ENCODE measurements around the gene HAPSTR1.
"Not testable (repeated sequence)": the region's sequence is repeated elsewhere in the genome, so short reads cannot be mapped to it uniquely, and the experiment has no call there.

HAPSTR1 gene

DNA sequence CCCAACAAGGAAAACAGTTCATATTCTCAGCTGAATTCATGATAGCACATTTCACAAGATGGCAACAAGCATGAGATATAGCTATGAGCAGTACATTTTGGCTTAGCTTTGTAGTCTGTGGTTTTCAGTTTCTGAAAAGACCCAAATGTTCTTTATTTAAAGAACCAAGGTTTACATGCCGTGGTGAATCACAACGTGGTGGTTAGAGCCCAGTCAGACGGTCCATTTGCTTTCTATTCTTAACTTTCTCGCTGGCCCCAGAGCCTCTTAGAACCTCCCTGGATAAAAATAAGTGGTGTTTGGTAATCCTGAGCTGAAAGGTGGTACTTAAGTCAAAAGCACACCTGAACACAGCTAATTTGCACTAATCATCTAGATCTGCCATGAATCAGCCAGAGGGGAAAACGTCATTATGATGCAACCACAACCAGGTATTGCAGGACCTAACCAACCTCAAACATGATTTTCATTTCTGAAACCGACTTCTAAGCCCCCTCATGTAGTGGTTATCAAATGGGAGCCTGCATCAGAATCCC is 18.6 kb upstream of the HAPSTR1 start:
- Histone ChIP-seq H3K9me3 (no peaks in the 10 kb centered on the region), H3K4me1 (no peaks in the 10 kb centered on the region), H3K27me3 (peaks cover 0 to 4% of the 10 kb centered on the region in 2 donors), H3K27ac (no peak overlapping the region), H3K4me3 (no peak overlapping the region), H3K36me3 (no peaks in the 10 kb centered on the region)
- intact Hi-C loops (cut with DNase I; ENCODE audit: low total_unique reads), result no loop called here
- no peak for DNase-seq
- TF ChIP-seq, protein P1, sequence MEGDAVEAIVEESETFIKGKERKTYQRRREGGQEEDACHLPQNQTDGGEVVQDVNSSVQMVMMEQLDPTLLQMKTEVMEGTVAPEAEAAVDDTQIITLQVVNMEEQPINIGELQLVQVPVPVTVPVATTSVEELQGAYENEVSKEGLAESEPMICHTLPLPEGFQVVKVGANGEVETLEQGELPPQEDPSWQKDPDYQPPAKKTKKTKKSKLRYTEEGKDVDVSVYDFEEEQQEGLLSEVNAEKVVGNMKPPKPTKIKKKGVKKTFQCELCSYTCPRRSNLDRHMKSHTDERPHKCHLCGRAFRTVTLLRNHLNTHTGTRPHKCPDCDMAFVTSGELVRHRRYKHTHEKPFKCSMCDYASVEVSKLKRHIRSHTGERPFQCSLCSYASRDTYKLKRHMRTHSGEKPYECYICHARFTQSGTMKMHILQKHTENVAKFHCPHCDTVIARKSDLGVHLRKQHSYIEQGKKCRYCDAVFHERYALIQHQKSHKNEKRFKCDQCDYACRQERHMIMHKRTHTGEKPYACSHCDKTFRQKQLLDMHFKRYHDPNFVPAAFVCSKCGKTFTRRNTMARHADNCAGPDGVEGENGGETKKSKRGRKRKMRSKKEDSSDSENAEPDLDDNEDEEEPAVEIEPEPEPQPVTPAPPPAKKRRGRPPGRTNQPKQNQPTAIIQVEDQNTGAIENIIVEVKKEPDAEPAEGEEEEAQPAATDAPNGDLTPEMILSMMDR (IDR thresholded peaks at IDR 0.05), result no peak

- no peaks in the 10 kb centered on the region for H3K9me3 ChIP-seq
- no peaks in the 10 kb centered on the region for H3K4me1 ChIP-seq
- H3K36me3 ChIP-seq, result no peaks in the 10 kb centered on the region
- DNase-seq, result no peak
- TF ChIP-seq, protein P1 (IDR thresholded peaks at IDR 0.05), result no peak
- peaks cover 0 to 4% of the 10 kb centered on the region in 2 donors for H3K27me3 ChIP-seq
- no peak overlapping the region for H3K4me3 ChIP-seq
- no peak overlapping the region for H3K27ac ChIP-seq
- intact Hi-C loops (cut with DNase I; ENCODE audit: low total_unique reads), result no loop called here
Observed at GRCh38 chr16:9075299-9076071, 16.0 kb upstream of the HAPSTR1 start.

GRCh38 chr16:9077091-9077809 is 14.2 kb upstream of the HAPSTR1 start:
- no peak for DNase-seq
- intact Hi-C loops (cut with DNase I; ENCODE audit: low total_unique reads), result no loop called here
- no peak overlapping the region for H3K4me3 ChIP-seq
- TF ChIP-seq, protein P1 (IDR thresholded peaks at IDR 0.05), result no peak
- no peaks in the 10 kb centered on the region for H3K9me3 ChIP-seq
- no peaks in the 10 kb centered on the region for H3K4me1 ChIP-seq
- no peak overlapping the region for H3K27ac ChIP-seq
- H3K36me3 ChIP-seq, result no peaks in the 10 kb centered on the region
- peaks cover 0 to 4% of the 10 kb centered on the region in 2 donors for H3K27me3 ChIP-seq

GRCh38 chr16:9078467-9079429 is 12.7 kb upstream of the HAPSTR1 start:
- H3K27ac ChIP-seq; H3K4me3 ChIP-seq; intact Hi-C loops (cut with DNase I; ENCODE audit: low total_unique reads); H3K27me3 ChIP-seq; H3K36me3 ChIP-seq; DNase-seq; H3K4me1 ChIP-seq; H3K9me3 ChIP-seq: not testable (repeated sequence)

DNA sequence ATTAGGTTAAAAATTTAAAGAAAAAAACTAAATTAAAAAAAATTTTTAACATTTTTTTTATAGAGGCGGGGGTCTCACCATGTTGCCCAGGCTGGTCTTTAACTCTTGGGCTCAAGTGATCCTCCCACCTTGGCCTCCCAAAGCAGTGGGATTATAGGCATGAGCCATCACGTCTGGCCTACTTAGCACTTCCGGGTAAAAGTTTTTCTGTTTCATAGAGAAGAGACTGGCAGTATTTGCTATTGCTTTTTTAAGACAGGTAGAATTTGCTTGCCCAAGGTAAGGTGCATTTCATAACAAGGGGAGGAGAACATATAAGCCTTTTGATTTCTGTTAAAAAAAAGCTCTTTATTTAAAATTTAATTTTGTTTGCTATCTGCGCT is 12.0 kb upstream of the HAPSTR1 start:
- no peak for DNase-seq
- Histone ChIP-seq H3K27me3 (no peaks in the 10 kb centered on the region), H3K9me3 (no peaks in the 10 kb centered on the region), H3K36me3 (no peaks in the 10 kb centered on the region), H3K4me3 (no peak overlapping the region), H3K4me1 (no peaks in the 10 kb centered on the region), H3K27ac (no peak overlapping the region)
- TF ChIP-seq, protein P1 (IDR thresholded peaks at IDR 0.05), result no peak
- intact Hi-C loops (cut with DNase I; ENCODE audit: low total_unique reads), result no loop called here
